Activated CD4-positive, alpha-beta T cell treated with anti-CD3 and anti-CD28 coated beads, Interleukin-2, Interleukin-6, amounts not matched to agents 100 ng/mL and 50 ng/mL, durations not matched to agents 16 hours and 8 hours (primary cell): ENCODE results near the gene MAN1A1.
A peak's percentile ranks its signal among the peaks of the same experiment; 100 is the strongest.
"Not testable (repeated sequence)": the region's sequence is repeated elsewhere in the genome, so short reads cannot be mapped to it uniquely, and the experiment has no call there.

Experiments used
- DNase-seq: peaks from one replicate; pipeline ENCODE4 v3.0.0-alpha.2; 2020

The MAN1A1 gene

GRCh38 chr6:119187596-119187995, 162.0 kb downstream of the MAN1A1 start:
- DNase-seq, result no peak

DNA sequence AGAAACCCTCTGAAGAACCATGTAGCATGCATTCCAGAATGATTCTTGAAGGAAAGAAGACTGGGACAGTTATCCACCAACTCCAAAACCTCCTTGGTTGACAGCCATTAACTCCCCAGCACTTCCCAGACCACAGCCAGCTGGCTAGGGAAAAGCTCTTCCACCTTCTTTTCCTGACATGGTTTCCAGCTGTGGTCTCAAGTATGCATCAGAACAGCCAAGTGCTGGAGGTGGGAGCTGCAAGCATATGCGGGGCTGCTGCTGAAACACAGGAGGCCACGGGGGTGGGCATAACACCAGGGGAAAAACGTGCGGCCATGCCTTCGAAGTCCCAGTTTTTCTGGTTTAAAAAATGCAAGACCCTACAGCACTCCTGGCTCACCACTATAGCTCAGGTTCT, 163.1 kb downstream of the MAN1A1 start:
- DNase-seq, result no peak

GRCh38 chr6:119184008-119184648, 165.4 kb downstream of the MAN1A1 start:
- no peak for DNase-seq

- DNase-seq, result no peak
Observed at GRCh38 chr6:119183457-119183856, 166.1 kb downstream of the MAN1A1 start.

DNA sequence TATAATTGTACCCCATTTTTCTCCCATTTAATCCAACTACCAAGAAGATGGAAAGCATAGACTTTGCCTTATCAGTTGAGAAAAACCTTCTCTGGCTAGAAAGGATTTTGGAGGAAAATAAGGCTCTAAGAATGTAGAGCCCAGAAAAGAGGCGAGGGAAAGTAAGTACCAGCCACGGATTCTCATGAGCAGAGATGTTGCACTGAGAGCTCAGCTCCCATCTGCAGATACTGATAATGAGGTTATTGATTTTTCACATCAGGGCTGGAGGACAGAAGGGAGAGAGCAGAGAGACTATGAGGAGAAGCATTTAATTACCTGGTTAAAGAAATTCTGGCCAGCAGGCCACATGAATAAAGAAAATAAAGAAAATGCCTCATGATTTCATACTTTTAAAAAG, 166.7 kb downstream of the MAN1A1 start:
- no peak for DNase-seq

DNA sequence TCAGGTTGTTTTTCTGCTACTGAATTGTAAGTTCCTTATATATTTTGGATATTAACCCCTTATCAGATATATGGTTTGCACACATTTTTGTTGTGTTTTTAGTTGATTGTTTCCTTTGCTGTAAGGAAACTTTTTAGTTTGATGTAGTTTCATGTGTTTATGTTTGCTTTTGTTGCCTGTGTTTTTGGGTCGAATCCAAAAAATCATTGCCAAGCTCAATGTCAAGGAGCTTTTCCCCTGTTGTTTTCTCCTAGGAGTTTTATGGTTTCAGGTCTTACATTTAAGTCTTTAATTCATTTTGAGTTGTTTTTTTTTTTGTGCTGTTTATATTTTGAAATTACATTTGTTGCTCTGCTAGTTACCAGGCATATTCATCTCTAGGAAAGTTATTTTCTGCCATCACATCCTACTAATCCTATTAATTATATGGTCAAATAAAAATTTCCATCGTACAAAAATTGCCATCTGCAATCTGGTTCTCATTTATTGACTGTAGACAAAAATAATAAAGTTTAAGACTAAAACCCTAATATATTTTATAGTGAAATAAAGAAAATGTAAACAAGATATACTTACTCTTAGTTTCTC, 167.3 kb downstream of the MAN1A1 start:
- no peak for DNase-seq

- no peak for DNase-seq
Observed at GRCh38 chr6:119181046-119181445, 168.5 kb downstream of the MAN1A1 start.

DNA sequence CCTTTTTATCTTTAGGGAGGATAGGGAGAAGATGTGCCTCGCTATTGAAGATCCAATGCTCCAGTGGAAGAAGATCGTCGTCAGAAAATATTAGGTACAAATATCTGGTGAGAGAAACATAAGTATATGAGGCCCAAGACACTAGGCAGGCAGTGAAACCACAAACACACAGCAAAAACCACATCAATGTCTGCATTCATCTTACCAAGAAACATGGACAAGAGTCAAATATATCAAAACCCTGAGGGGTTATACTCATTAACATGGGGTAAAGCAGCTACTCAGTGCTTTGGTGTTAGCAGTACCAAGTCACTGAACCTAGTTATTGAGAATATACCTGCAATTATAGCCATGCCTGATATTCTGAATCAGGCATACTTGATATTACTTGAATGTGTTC, 169.7 kb downstream of the MAN1A1 start:
- peak; percentile 12 for DNase-seq

DNA sequence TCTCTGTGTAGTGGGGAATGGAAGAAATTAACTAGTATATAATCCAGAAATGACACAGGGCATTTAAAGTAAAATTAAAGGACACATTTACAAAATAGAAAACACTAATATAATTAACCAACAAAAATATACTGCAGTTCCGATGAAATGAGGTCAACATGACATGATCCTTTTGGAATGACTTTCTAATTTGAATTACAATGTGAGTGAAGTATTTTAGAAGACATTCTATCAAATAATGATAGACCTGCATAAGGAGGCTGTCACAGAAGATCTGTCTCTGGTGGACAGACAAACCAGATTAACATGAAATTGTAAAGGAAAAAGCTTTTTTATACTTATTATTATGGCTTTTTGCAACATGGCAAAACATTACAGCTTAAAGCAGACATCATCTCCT, 170.5 kb downstream of the MAN1A1 start:
- no peak for DNase-seq

DNA sequence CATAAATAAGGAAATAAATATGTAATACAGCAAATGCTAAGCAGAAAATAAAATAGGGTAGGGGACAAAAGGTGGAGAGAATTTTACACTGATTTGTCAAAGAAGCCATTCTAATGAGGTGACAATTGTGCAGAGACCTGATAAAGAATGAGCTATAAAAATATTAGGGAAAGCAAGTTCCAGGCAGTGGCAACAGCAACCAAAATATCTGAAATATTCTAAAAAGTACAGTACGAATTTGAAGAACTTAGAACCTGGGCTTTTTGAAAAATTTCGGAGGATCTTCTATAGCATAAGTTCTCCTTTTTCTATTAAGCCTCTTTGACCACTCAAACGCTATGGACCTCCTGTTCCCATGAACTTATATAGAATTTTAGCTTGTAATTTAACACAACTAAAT, 173.1 kb downstream of the MAN1A1 start:
- no peak for DNase-seq

DNA sequence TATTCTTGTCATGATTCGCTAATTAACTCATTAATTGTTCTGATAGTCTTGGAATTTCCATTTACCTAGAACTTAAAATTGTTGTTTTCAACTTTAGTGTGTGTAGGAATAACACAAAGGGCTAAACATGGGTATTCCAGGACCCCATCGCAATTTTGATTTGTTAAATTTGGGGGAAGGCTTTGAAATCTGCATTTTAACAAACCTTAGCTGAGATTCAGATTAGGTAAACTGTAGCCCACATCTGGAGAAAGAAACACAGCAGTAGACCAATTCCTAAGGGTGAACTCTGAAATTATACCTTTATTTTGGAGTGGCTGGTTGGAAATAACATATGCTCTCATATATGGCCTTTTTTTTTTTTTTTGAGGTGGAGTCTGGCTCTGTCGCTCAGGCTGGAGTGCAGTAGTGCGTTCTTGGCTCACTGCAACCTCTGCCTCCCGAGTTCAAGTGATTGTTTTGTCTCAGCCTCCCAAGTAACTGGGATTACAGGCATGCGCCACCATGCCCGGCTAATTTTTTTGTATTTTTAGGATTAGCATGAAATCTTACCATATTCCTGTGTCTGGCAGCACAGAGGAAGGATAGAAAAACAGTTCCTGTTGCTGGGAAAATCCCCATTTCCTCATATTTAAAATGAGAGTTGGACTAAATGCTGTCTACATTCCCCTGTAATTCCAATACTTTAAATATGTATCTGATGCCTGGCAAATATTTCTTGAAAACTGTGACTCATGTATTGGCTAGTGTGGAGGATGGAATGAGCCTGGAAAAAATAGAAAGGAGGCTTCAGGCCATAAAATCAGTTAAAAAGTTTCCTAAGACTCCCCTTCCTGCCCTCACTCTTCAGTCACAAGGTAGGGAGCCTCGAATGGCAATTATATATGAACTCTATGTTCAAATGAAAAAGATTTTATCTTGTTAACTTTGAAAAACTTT, 174.4 kb downstream of the MAN1A1 start:
- DNase-seq, result no peak

- no peak for DNase-seq
Observed at GRCh38 chr6:119174085-119174445, 175.5 kb downstream of the MAN1A1 start.

DNA sequence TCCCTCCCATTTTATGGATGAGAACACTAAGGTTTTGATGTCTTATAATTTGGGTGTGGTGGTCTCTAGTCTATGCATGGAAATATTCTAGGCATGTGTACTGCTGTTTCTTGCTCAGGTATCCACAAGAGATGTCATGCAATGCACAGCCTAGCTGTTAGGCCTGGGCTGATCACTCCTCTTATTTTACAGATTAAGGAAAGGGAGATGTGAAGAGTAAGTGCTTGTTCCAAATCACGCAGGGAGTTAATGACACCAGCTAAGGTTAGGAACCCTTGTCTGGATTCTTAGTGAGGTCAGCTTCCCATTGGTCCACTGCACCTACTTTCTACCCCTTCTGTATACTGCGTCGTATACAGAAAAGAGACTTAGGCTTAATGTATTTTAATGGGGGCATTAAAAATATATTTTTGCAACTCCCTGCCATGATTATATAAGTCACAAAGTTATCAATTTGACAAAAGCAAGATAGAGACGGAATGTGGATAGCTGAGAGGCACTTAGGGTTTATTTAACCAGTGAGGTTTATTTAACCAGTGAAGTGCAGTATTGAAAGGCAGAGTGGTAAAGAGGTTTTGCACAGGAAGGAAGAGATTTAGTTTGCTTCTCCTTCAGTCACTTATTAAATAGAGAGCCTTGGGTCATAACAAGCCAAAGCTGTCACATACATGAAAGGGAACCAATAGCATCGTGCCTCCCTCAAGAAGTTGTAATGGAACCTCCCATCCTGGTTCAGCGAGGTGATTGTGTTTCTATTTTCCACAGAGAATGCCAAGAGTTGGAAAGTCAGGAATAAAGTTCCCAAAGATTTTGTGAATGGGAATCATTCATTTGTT, 176.1 kb downstream of the MAN1A1 start:
- no peak for DNase-seq

DNA sequence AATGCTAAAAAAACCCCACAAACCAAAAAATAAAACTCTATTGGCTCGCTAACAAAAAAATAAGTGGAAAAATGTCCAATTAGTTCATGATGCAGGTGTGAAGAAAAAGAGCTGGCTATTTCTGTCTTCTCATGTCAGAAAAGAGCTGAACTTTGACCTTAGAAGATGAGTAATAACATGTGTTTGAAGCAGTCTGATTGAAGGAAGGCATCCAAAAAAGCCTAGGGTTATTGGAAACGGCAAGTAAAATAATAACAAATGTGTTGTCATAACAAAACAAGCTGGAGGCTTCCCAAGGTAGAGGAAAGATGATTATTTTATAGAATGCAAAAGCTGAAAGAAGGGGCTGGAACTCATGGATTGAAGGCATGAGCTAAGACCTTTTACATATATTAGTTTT, 176.7 kb downstream of the MAN1A1 start:
- DNase-seq, result no peak

- no peak for DNase-seq
Observed at GRCh38 chr6:119171864-119172588, 177.5 kb downstream of the MAN1A1 start.

- no peak for DNase-seq
Observed at GRCh38 chr6:119171088-119171841, 178.3 kb downstream of the MAN1A1 start.

DNA sequence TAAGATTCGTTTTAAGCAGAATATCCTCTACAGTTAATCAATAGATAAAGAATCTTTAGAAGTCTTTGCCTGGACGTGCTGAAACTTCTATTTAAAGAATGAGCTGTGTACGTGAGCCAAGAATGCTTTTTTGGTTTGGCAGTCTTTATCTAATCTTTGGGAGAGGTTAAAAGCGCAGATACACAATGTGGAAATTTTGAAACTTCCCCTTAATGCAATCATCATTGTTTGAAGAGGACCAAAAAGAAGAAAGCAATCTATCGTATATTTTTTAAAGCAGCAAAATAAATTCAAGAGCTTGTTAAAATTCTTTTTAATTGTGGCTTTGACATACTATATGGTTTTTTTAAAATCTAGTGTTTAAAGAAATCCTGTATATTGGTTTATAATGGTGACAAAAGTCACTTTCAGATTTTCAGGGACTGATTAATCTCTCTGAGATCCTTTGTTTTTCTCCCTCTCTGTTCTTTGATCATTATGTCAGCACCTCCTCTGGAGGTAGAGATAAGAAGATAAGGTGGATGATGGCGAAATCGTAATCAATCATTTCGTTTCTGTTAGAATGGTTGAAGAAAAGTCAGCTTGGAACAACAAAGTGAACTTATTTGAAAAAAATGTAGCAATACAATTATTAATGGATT, 179.0 kb downstream of the MAN1A1 start:
- DNase-seq, result no peak

DNA sequence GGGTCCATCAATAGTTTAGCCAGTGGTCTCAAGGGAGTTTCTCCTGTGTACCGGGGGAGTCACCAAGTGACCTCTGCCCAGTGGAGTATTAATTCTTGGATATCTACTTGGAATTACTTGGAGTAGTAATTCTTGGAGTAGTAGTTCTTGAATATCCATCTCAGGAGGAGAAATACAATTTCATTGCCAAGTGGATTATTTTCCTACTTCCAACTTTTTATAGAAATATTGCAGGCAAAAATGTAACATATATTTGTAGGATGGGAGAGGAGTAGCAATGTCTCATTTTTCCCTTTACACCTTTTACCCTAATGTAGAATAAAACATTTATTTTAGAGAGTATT, 179.5 kb downstream of the MAN1A1 start:
- DNase-seq, result no peak

GRCh38 chr6:119169355-119169754, 180.2 kb downstream of the MAN1A1 start:
- DNase-seq, result not testable (repeated sequence)

DNA sequence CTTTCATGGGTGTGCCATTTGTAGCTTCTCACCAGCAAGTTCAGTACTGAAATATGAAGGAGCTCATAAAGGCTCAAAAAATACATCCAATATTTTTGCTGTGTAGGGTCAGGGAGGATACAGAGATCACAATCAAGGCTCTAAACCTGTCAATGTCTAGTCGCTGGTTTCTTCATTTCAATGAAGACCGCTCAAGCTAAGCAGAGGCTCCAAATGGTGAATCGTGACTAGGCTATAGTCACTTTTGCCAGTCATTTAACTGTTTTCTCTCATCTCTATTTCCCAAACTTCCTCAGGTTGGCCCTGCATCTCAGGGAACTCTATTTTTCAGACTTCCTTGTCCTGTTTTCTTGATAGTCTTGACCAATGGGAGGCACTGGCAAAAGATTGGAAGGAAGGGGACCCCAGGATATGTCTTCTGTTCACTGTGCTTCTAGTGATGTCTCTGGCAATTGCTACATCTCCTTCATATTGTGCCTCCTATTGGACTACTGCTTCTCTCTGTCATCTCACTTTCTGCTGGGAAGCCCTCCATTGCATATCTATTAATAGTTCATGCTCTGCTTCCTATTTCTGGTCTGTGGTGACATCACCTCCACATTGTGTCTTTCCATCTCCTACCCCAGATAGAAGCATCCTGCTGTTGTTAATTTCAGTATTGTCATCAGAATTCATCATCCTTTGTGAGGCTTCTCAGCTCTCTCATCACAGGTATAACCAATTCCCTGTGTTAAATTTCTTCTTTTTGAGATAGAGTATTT, 183.4 kb downstream of the MAN1A1 start:
- DNase-seq, result no peak
